Medulla oblongata (tissue), 1 donor: ENCODE data around the gene TRIP4.
"Not testable (repeated sequence)": the region's sequence is repeated elsewhere in the genome, so short reads cannot be mapped to it uniquely, and the experiment has no call there.

Experiments
- DNase-seq: peaks from one replicate; pipeline ENCODE4 v3.0.0-alpha.2; 2015; ENCODE audit errors: extremely low spot score

TRIP4 gene

GRCh38 chr15:64381000-64381751, 6.5 kb upstream of the TRIP4 start, which contains the start of gene PCLAF:
Gene PCLAF, minus strand, starts transcription at chr15:64381441. Its CDS starts 70 bp downstream, at chr15:64381371.
- peak; percentile 97 for DNase-seq

GRCh38 chr15:64383760-64384159, 3.9 kb upstream of the TRIP4 start:
- no peak for DNase-seq

GRCh38 chr15:64386291-64386690, 1.3 kb upstream of the TRIP4 start:
- no peak for DNase-seq

- no peak for DNase-seq
Observed at GRCh38 chr15:64389036-64389435, 1.4 kb downstream of the TRIP4 start.

GRCh38 chr15:64392471-64392870, 4.8 kb downstream of the TRIP4 start:
- not testable (repeated sequence) for DNase-seq

GRCh38 chr15:64396789-64397188, 9.2 kb downstream of the TRIP4 start:
- no peak for DNase-seq

GRCh38 chr15:64398575-64398974, 10.9 kb downstream of the TRIP4 start:
- no peak for DNase-seq

- DNase-seq = no peak
Observed at GRCh38 chr15:64400583-64400982, 12.9 kb downstream of the TRIP4 start.

- no peak for DNase-seq
Observed at GRCh38 chr15:64412216-64412615, 24.6 kb downstream of the TRIP4 start.

- no peak for DNase-seq
Observed at GRCh38 chr15:64422697-64423096, 35.1 kb downstream of the TRIP4 start.

GRCh38 chr15:64423970-64424369, 36.3 kb downstream of the TRIP4 start:
- DNase-seq = no peak

- no peak for DNase-seq
Observed at GRCh38 chr15:64425221-64425620, 37.6 kb downstream of the TRIP4 start.

GRCh38 chr15:64426845-64427465, 39.3 kb downstream of the TRIP4 start:
- DNase-seq = peak; percentile 62

GRCh38 chr15:64429448-64429847, 41.8 kb downstream of the TRIP4 start:
- DNase-seq = no peak

GRCh38 chr15:64430000-64430735, 42.5 kb downstream of the TRIP4 start:
- DNase-seq = no peak

GRCh38 chr15:64437982-64438381, 50.3 kb downstream of the TRIP4 start:
- no peak for DNase-seq

GRCh38 chr15:64438653-64439447, 51.2 kb downstream of the TRIP4 start:
- DNase-seq = no peak

- no peak for DNase-seq
Observed at GRCh38 chr15:64441852-64442251, 54.2 kb downstream of the TRIP4 start.

GRCh38 chr15:64443016-64443415, 55.4 kb downstream of the TRIP4 start:
- no peak for DNase-seq

GRCh38 chr15:64443747-64444621, 56.3 kb downstream of the TRIP4 start:
- DNase-seq = no peak

GRCh38 chr15:64444836-64445235, 57.2 kb downstream of the TRIP4 start:
- no peak for DNase-seq
